ENCODE measurements around the gene INCA1.

INCA1 gene

DNA sequence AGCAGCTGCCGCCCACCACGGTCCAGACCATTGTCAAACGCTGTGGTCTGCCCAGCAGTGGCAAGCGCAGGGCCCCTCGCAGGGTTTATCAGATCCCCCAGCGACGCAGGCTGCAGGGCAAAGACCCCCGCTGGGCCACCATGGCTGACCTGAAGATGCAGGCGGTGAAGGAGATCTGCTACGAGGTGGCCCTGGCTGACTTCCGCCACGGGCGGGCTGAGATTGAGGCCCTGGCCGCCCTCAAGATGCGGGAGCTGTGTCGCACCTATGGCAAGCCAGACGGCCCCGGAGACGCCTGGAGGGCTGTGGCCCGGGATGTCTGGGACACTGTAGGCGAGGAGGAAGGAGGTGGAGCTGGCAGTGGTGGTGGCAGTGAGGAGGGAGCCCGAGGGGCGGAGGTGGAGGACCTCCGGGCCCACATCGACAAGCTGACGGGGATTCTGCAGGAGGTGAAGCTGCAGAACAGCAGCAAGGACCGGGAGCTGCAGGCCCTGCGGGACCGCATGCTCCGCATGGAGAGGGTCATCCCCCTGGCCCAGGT is 24.9 kb upstream of the INCA1 start:
- Histone ChIP-seq H3K4me3 (ENCODE audit: low read depth, low read length, poor library complexity, severe bottlenecking) (no peak overlapping the region), H3K9me2 (ENCODE audit: low read depth, low read length) (no peaks in the 10 kb centered on the region), H3K27me3 (ENCODE audit: insufficient read depth, low read length) (no peaks in the 10 kb centered on the region), H3K4me2 (ENCODE audit: low read length) (no peak overlapping the region), H3K9me3 (ENCODE audit: low read length) (no peaks in the 10 kb centered on the region), H4K20me1 (ENCODE audit: insufficient read depth, low read length) (no peaks in the 10 kb centered on the region), H3F3A (ENCODE audit: insufficient read depth, low read length) (0 out of 2 replicates have a peak, but pooled peaks cover 4% of the 10 kb centered on the region), H3K36me3 (ENCODE audit: insufficient read depth, low read length) (peaks cover 22% of the 10 kb centered on the region), H3K4me1 (ENCODE audit: insufficient read depth, low read length, severe bottlenecking) (peaks cover 7% of the 10 kb centered on the region), H3K79me2 (ENCODE audit: insufficient read depth, low read length) (no peaks in the 10 kb centered on the region), H2AFZ (ENCODE audit: low read length) (no peak overlapping the region), H3K9ac (ENCODE audit: low read length) (no peak overlapping the region), H3K27ac (ENCODE audit: low read depth, low read length, poor library complexity, severe bottlenecking) (no peak overlapping the region)
- TF ChIP-seq EZH2 (IDR thresholded peaks at IDR 0.05; ENCODE audit: borderline replicate concordance, low read length), result no peak
- TF ChIP-seq, protein P1, sequence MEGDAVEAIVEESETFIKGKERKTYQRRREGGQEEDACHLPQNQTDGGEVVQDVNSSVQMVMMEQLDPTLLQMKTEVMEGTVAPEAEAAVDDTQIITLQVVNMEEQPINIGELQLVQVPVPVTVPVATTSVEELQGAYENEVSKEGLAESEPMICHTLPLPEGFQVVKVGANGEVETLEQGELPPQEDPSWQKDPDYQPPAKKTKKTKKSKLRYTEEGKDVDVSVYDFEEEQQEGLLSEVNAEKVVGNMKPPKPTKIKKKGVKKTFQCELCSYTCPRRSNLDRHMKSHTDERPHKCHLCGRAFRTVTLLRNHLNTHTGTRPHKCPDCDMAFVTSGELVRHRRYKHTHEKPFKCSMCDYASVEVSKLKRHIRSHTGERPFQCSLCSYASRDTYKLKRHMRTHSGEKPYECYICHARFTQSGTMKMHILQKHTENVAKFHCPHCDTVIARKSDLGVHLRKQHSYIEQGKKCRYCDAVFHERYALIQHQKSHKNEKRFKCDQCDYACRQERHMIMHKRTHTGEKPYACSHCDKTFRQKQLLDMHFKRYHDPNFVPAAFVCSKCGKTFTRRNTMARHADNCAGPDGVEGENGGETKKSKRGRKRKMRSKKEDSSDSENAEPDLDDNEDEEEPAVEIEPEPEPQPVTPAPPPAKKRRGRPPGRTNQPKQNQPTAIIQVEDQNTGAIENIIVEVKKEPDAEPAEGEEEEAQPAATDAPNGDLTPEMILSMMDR (IDR thresholded peaks at IDR 0.05; ENCODE audit: low read length), result no peak

DNA sequence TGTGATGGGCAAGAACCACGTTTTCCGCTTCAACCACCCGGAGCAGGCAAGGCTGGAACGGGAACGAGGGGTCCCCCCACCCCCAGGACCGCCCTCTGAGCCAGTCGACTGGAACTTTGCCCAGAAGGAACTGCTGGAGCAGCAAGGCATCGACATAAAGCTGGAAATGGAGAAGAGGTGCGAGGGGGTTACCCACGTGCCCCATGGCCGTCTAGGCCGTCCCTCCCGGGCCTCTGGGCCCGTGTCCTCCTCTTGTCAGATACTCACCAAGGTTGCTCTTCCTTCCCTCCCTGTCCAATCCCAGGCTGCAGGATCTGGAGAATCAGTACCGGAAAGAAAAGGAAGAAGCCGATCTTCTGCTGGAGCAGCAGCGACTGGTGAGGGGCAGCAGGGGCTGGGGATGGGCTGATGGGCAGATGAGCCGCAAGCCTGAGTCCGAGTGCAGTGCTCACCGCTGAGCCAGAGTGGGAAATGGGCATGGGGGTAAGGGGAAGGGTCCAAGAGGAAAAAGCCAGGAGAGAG is 23.2 kb upstream of the INCA1 start:
- no peak overlapping the region for H3K9ac ChIP-seq (ENCODE audit: low read length)
- no peak overlapping the region for H3K27ac ChIP-seq (ENCODE audit: low read depth, low read length, poor library complexity, severe bottlenecking)
- no peak overlapping the region for H3K4me3 ChIP-seq (ENCODE audit: low read depth, low read length, poor library complexity, severe bottlenecking)
- peaks cover 17% of the 10 kb centered on the region for H3K4me1 ChIP-seq (ENCODE audit: insufficient read depth, low read length, severe bottlenecking)
- no peaks in the 10 kb centered on the region for H4K20me1 ChIP-seq (ENCODE audit: insufficient read depth, low read length)
- H3K9me2 ChIP-seq (ENCODE audit: low read depth, low read length), result no peaks in the 10 kb centered on the region
- 0 out of 2 replicates have a peak, but pooled peaks cover 4% of the 10 kb centered on the region for H3F3A ChIP-seq (ENCODE audit: insufficient read depth, low read length)
- peaks cover 22% of the 10 kb centered on the region for H3K36me3 ChIP-seq (ENCODE audit: insufficient read depth, low read length)
- H2AFZ ChIP-seq (ENCODE audit: low read length), result no peak overlapping the region
- H3K27me3 ChIP-seq (ENCODE audit: insufficient read depth, low read length), result no peaks in the 10 kb centered on the region
- no peak overlapping the region for H3K4me2 ChIP-seq (ENCODE audit: low read length)
- no peaks in the 10 kb centered on the region for H3K9me3 ChIP-seq (ENCODE audit: low read length)
- no peaks in the 10 kb centered on the region for H3K79me2 ChIP-seq (ENCODE audit: insufficient read depth, low read length)
- TF ChIP-seq EZH2 (IDR thresholded peaks at IDR 0.05; ENCODE audit: borderline replicate concordance, low read length), result no peak
- TF ChIP-seq, protein P1 (IDR thresholded peaks at IDR 0.05; ENCODE audit: low read length), result no peak

DNA sequence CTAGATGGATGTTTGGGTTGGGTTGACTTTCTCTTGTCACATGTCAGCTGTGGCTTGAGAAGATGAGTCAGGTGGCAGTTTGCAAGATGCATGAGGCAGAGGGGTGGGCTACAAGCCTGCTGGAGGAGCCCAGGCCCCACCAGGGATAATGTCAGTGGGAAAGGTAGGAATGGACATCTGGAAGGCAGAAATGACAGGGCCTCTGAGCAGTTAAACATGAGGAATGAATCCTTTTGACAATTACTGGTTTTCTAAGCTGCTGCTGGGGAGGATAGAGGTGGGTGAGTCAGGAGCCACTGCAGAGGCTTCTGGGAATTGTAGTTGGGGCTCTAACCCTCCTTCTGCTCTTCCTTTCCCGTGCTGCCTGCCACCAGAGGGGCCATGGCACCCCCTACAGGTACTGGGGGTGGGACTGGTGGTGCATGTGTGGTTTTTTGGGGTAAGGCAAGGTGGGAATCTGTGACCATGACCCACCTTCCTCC is 22.2 kb upstream of the INCA1 start:
- no peak overlapping the region for H3K4me3 ChIP-seq (ENCODE audit: low read depth, low read length, poor library complexity, severe bottlenecking)
- H3K27me3 ChIP-seq (ENCODE audit: insufficient read depth, low read length), result no peaks in the 10 kb centered on the region
- TF ChIP-seq, protein P1 (IDR thresholded peaks at IDR 0.05; ENCODE audit: low read length), result peak; percentile 70
- no peak for TF ChIP-seq EZH2 (IDR thresholded peaks at IDR 0.05; ENCODE audit: borderline replicate concordance, low read length)
- H2AFZ ChIP-seq (ENCODE audit: low read length), result no peak overlapping the region
- H3K9me3 ChIP-seq (ENCODE audit: low read length), result no peaks in the 10 kb centered on the region
- H3K4me2 ChIP-seq (ENCODE audit: low read length), result no peak overlapping the region
- H3K9ac ChIP-seq (ENCODE audit: low read length), result no peak overlapping the region
- H3K27ac ChIP-seq (ENCODE audit: low read depth, low read length, poor library complexity, severe bottlenecking), result no peak overlapping the region
- 0 out of 2 replicates have a peak, but pooled peaks cover 4% of the 10 kb centered on the region for H3F3A ChIP-seq (ENCODE audit: insufficient read depth, low read length)
- H3K79me2 ChIP-seq (ENCODE audit: insufficient read depth, low read length), result no peaks in the 10 kb centered on the region
- H4K20me1 ChIP-seq (ENCODE audit: insufficient read depth, low read length), result no peaks in the 10 kb centered on the region
- peaks cover 25% of the 10 kb centered on the region for H3K36me3 ChIP-seq (ENCODE audit: insufficient read depth, low read length)
- H3K9me2 ChIP-seq (ENCODE audit: low read depth, low read length), result no peaks in the 10 kb centered on the region
- peaks cover 17% of the 10 kb centered on the region for H3K4me1 ChIP-seq (ENCODE audit: insufficient read depth, low read length, severe bottlenecking)
